Thoracic aorta (tissue), 2 donors: ENCODE results near the gene SRSF4. TPM values are rescaled to one million over a fixed set of nuclear protein-coding genes. Genes with fewer than 3 reads are reported as not detected.
"Not testable (repeated sequence)": the region's sequence is repeated elsewhere in the genome, so short reads cannot be mapped to it uniquely, and the experiment has no call there.

Experiments used
- ATAC-seq: fragments of 150-250 bp; one replicate; pipeline ENCODE4 v1.8.0; 2017; ENCODE audit warnings: low read depth; ENCODE audit not compliant: insufficient number of reproducible peaks, low FRiP score
- DNase-seq: peaks from one replicate; pipeline ENCODE4 v3.0.0-alpha.2; 2020; ENCODE audit warnings: low spot score
- H3K27ac ChIP-seq, 2 donors: fragments of 200-600 bp; sonication (generic); 1 replicate in 1 of 2; 2 replicates in 1 of 2; pipeline ENCODE4 v1.5.1; 2016; ENCODE audit warnings: mild to moderate bottlenecking in 2 of 2, moderate library complexity in 2 of 2
- H3K27me3 ChIP-seq: fragments of 200-600 bp; sonication (generic); replicated peaks from 2 replicates; pipeline ENCODE4 v1.6.0; 2016; ENCODE audit warnings: mild to moderate bottlenecking; ENCODE audit not compliant: insufficient read depth
- H3K36me3 ChIP-seq: fragments of 200-600 bp; sonication (generic); one replicate; pipeline ENCODE4 v1.5.1; 2016
- H3K4me1 ChIP-seq, 2 donors: fragments of 200-600 bp; sonication (generic); 1 replicate in 1 of 2; 2 replicates in 1 of 2; pipeline versions ENCODE4 v1.5.1 to v1.6.0; 2016; ENCODE audit warnings: low read depth in 2 of 2, mild to moderate bottlenecking in 1 of 2; ENCODE audit not compliant: control insufficient read depth in 1 of 2
- H3K4me3 ChIP-seq: fragments of 200-600 bp; sonication (generic); 2 replicates; pipeline ENCODE4 v1.5.1; 2016; ENCODE audit warnings: mild to moderate bottlenecking
- H3K9me3 ChIP-seq: fragments of 200-600 bp; sonication (generic); 2 replicates; pipeline ENCODE4 v1.5.1; 2016
- total RNA-seq, 2 donors: library from RNA; depleted of rRNA; stranded (reverse); fragments of >200 nt; gene quantifications; one replicate each; pipeline versions ENCODE4 v1.1.0 to v1.2.3, GENCODE V29; 2016
- TF ChIP-seq, protein P1 (sequence below): fragments of 200-600 bp; sonication (generic); IDR thresholded peaks from one replicate; pipeline ENCODE4 v1.5.1; 2019; ENCODE audit warnings: antibody characterized with exemption

The SRSF4 gene
- total RNA-seq, 2 donors from 2014 or later = 52.5 to 96.4 TPM

GRCh38 chr1:29156543-29157268 is 25.0 kb downstream of the SRSF4 start:
- peaks cover 65% of the 10 kb centered on the region for H3K36me3 ChIP-seq
- DNase-seq (no peak), ATAC-seq (no peak)
- H3K9me3 ChIP-seq = no peaks in the 10 kb centered on the region
- TF ChIP-seq, protein P1, sequence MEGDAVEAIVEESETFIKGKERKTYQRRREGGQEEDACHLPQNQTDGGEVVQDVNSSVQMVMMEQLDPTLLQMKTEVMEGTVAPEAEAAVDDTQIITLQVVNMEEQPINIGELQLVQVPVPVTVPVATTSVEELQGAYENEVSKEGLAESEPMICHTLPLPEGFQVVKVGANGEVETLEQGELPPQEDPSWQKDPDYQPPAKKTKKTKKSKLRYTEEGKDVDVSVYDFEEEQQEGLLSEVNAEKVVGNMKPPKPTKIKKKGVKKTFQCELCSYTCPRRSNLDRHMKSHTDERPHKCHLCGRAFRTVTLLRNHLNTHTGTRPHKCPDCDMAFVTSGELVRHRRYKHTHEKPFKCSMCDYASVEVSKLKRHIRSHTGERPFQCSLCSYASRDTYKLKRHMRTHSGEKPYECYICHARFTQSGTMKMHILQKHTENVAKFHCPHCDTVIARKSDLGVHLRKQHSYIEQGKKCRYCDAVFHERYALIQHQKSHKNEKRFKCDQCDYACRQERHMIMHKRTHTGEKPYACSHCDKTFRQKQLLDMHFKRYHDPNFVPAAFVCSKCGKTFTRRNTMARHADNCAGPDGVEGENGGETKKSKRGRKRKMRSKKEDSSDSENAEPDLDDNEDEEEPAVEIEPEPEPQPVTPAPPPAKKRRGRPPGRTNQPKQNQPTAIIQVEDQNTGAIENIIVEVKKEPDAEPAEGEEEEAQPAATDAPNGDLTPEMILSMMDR = no peak
- H3K27me3 ChIP-seq = no peaks in the 10 kb centered on the region
- no peak overlapping the region for H3K4me3 ChIP-seq
- H3K27ac ChIP-seq = no peak overlapping the region
- peaks cover 3 to 14% of the 10 kb centered on the region in 2 donors for H3K4me1 ChIP-seq

- DNase-seq = no peak
- no peak overlapping the region for H3K27ac ChIP-seq
- ATAC-seq = no peak
- H3K27me3 ChIP-seq = no peaks in the 10 kb centered on the region
- H3K4me3 ChIP-seq = no peak overlapping the region
- H3K36me3 ChIP-seq = peaks cover 77% of the 10 kb centered on the region
- H3K9me3 ChIP-seq = no peaks in the 10 kb centered on the region
- H3K4me1 ChIP-seq = peaks cover 3 to 11% of the 10 kb centered on the region in 2 donors
- TF ChIP-seq, protein P1 = no peak
These were observed 29.5 kb downstream of the SRSF4 start for GRCh38 chr1:29152046-29152805.

- not testable (repeated sequence) for H3K27me3 ChIP-seq, H3K4me1 ChIP-seq, H3K9me3 ChIP-seq, H3K4me3 ChIP-seq, H3K27ac ChIP-seq, ATAC-seq, DNase-seq
- peaks cover 73% of the 10 kb centered on the region for H3K36me3 ChIP-seq
These were observed 31.4 kb downstream of the SRSF4 start for GRCh38 chr1:29150346-29150745.

DNA sequence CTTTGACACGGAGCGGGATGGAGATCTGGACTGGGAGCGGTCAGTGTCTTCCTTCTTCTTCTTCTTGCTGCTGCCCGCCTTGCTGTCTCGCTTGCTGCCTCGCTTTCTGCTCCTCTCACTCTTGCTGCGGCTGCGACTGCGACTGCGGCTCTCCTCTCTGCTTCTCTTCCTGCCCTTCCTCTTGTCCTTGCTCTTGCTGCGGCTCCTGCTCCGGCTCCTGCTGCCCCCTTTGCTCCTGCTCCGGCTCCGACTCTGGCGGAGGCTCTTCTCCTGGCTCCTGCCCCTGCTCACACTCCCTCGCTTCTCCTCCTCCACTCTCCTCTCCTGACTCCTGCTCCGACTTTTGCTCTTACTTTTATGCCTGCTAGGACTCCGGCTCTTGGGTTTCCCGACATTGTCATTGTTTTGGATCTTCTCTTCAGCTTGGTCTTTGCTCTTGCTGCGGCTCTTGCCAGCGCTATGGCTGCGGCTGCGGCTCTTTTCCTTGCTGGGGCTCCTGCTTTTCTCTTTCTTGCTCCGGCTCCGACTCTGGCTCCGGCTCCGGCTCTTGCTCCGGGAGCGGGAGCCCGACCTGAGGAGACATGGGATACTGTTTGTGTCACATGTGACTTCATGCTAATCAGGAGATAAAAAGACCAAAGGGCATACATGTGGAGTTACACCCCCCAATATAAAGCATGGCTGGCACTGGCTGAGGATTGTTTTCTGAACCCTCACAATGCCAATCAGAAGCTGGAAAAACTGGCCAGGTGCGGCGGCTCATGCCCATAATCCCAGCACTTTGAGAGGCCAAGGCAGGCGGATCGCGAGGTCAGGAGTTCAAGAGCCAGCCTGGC is 32.8 kb downstream of the SRSF4 start:
- Histone ChIP-seq H3K27me3 (no peaks in the 10 kb centered on the region), H3K9me3 (no peaks in the 10 kb centered on the region), H3K27ac (no peak overlapping the region), H3K36me3 (peaks cover 71% of the 10 kb centered on the region), H3K4me3 (no peak overlapping the region), H3K4me1 (no peaks in the 10 kb centered on the region)
- TF ChIP-seq, protein P1 = no peak
- no peak for DNase-seq
- ATAC-seq = no peak

DNA sequence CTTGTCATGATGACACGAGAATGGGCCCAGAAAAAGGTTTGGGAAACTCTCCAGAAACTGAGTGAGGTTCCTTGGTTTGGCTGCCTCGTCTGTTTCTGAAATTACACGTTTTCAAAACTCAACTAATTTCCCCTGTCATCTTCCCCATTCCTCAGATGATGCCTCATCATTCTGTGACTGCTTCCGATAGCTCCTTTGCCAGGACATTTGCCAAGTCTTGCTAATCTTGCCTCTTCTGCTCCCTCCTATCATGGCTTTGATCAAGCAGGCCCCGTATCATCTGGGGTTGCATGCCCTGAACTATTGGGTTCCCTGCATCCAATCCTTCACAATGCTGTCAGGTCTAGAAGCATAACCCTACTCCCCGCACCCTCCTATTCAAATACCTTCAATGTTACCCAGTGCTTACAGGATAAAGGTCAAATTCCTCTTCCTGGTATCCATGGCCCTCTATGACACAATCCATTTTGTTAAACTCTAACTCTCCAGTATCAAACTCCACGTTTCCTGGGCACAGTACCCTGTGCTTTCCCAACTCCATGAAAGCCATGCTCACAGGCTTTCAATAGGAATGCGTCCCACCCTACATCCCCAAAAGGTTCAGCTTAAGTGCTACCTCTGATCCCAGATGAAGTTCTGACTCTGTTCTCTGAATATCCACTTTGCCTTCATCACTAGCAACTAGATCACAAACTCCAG is 35.8 kb downstream of the SRSF4 start:
- Histone ChIP-seq H3K4me3 (no peak overlapping the region), H3K9me3 (no peaks in the 10 kb centered on the region), H3K27ac (no peak overlapping the region), H3K4me1 (no peaks in the 10 kb centered on the region), H3K36me3 (peaks cover 43% of the 10 kb centered on the region), H3K27me3 (no peaks in the 10 kb centered on the region)
- TF ChIP-seq, protein P1 = no peak
- DNase-seq = no peak
- no peak for ATAC-seq
